ENCODE results near the gene PCLO. TPM values are rescaled to one million over a fixed set of nuclear protein-coding genes. Genes with fewer than 3 reads are reported as not detected.

The PCLO gene
- total RNA-seq, 4 donors from 2014 or later, result 4.9 to 7.4 (median 6.1) TPM

DNA sequence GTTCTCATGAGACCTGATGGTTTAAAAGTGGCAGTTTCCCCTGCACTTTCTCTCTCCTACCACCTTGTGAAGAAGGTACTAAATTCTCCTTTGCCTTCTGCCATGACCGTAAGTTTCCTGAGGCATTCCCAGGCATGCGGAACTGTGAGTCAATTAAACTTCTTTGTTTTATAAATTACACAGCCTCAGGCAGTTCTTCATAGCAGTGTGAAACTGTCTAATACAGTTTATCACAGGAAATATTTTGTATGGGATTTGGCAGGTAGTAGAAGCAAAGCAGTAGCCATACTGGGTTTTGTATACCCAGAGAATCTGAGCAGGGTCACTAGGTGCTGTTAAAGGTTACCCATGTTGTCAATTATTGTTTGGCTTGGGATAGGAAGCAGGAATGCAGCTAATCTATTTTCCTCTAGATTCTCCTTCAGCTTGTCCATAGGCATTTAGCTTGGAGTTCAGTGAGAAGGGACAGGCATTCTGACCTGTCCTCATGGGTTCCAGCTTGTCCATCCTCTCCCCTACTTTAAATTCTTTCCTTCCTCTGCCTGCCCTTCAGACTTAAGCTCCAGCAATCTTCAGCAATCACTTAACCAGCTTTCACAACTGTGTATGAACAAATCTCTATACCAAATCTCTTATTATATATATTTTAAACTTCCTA, 186.7 kb downstream of the PCLO start:
- H3K4me1 ChIP-seq, result no peaks in the 10 kb centered on the region
- no peaks in the 10 kb centered on the region for H3K27me3 ChIP-seq
- no peak overlapping the region for H3K27ac ChIP-seq
- WGBS, result 36% methylated on average over 2 of the region's 2 CpGs
- no peaks in the 10 kb centered on the region for H3K36me3 ChIP-seq
- TF ChIP-seq POLR2A (IDR thresholded peaks at IDR 0.05) (no peak), POLR2AphosphoS5 (IDR thresholded peaks at IDR 0.05) (no peak)
- no peaks in the 10 kb centered on the region for H3K9me3 ChIP-seq
- no peak for DNase-seq (ENCODE audit: low spot score in 2 of 2)
- no peak overlapping the region for H3K4me3 ChIP-seq

DNA sequence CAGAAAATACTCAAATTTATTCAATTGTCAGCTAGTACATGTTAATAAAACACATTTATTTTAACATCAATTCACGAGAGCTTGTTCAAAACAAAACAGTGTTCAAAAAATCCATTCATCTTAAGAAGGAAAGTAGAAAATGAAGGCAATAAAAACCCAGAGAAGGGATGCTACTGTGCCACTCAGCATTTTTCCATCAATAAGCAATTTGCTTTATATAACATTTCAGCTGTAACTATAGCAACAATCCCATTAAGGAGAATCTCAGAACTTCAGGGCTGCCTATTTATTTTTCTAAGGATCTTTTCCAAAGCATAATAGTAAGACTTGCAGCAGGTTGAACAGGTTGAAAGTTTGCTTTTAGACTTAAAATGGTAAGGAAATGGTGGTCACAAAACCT, 190.5 kb downstream of the PCLO start:
- no peaks in the 10 kb centered on the region for H3K9me3 ChIP-seq
- H3K27ac ChIP-seq, result no peak overlapping the region
- 50% methylated on average over 1 of the region's 1 CpG for WGBS
- no peak for TF ChIP-seq POLR2AphosphoS5 (IDR thresholded peaks at IDR 0.05)
- no peak for TF ChIP-seq POLR2A (IDR thresholded peaks at IDR 0.05)
- no peak for TF ChIP-seq EP300 (IDR thresholded peaks at IDR 0.05)
- TF ChIP-seq CTCF (IDR thresholded peaks at IDR 0.05), result no peak
- no peaks in the 10 kb centered on the region for H3K4me1 ChIP-seq
- H3K36me3 ChIP-seq, result no peaks in the 10 kb centered on the region
- no peak for DNase-seq (ENCODE audit: low spot score in 2 of 2)
- no peaks in the 10 kb centered on the region for H3K27me3 ChIP-seq
- no peak overlapping the region for H3K4me3 ChIP-seq

DNA sequence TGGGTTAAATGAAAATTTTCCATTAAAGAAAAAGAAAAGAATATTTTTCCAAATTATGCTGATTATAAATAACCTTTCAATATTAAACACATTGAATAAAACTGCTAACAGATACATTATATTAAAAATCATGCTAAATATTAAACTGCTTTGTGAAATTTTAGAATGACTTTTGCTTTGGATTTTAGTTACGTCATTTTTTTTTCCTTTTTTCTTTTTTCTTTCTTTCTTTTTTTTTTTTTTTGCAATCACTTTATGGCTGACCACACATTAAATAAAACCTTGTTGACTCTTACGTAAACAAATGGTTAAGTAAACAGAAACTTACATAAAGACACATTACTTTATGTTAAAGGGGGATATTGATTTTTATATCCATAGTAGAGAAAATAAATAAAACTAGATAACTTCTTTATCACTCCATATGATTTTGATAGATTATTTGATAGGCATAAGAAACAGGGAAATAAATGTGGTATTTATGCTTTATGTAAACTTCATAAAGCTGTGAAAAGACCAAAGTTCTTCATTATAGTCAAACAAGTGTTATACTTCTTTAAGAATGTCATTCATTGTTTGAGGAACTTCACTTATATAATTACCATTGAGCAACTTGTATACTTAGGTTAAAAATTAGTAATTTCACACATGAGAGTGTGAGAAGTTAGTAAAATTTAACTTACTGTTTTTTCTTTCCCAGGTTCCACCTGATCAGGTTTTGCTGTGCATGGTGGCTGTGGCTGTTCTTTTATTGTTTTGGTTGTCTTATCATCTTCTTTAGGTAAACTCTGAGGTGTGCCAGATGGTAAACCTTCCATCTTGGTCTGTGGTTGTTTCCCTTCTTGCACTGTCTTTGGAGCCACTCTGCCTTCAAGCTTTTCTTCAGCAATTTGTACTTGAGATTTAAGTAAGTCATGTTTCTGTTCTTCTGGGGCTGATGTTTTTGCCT, 197.3 kb downstream of the PCLO start:
- Histone ChIP-seq H3K9me3 (no peaks in the 10 kb centered on the region), H3K27me3 (no peaks in the 10 kb centered on the region), H3K4me3 (no peak overlapping the region), H3K4me1 (no peaks in the 10 kb centered on the region), H3K36me3 (no peaks in the 10 kb centered on the region), H3K27ac (no peak overlapping the region)
- 87% methylated on average over 2 of the region's 2 CpGs for WGBS
- no peak for TF ChIP-seq CTCF (IDR thresholded peaks at IDR 0.05)
- TF ChIP-seq POLR2AphosphoS5 (IDR thresholded peaks at IDR 0.05), result no peak
- no peak for TF ChIP-seq EP300 (IDR thresholded peaks at IDR 0.05)
- TF ChIP-seq POLR2A (IDR thresholded peaks at IDR 0.05), result no peak
- DNase-seq (ENCODE audit: low spot score in 2 of 2), result no peak

DNA sequence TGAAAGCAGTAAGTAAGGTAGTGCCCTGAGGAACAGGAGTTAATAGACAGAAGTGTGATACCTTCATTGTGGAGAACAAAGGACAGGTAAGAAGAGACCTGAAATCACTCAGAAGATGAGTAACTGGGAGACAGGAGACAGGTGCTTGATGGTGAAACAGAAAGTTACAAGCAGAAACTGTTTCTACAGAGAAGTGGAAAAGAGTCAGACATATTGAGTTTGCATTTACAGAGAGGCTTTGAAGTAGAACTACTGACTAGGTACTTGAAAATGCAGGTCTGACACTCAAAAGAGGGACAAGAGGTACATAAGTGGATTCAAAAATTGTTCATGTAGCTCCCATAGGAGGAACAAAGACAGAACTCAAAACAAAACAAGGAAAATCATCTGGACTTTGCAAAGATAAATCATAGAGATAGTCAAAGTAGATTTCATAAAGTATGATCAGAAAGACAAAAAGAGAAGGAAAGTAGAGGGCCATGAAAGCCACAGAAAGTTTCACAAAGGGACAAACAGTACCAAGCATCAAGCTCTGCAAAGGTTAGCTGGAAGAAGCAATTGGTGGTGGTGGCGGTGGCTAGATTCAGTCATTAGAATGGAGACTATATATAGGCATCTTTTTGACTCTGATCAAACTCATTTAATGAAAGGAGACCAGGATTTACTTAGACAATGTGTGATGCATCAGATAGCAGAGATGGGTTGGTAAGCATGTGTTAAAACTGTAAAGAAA, 198.4 kb downstream of the PCLO start:
- 100% methylated on average over 1 of the region's 1 CpG for WGBS

More for the DNA sequence above, 198.4 kb downstream of the PCLO start:
- Histone ChIP-seq H3K4me3 (no peak overlapping the region), H3K27ac (no peak overlapping the region), H3K27me3 (no peaks in the 10 kb centered on the region), H3K4me1 (no peaks in the 10 kb centered on the region), H3K9me3 (no peaks in the 10 kb centered on the region), H3K36me3 (no peaks in the 10 kb centered on the region)
- DNase-seq (ENCODE audit: low spot score in 2 of 2), result no peak
- no peak for TF ChIP-seq POLR2AphosphoS5 (IDR thresholded peaks at IDR 0.05)
- TF ChIP-seq EP300 (IDR thresholded peaks at IDR 0.05), result no peak
- no peak for TF ChIP-seq POLR2A (IDR thresholded peaks at IDR 0.05)
- no peak for TF ChIP-seq CTCF (IDR thresholded peaks at IDR 0.05)
